GM23338 (cell line): Measurements from ENCODE around the gene GALNT13. TPM values are rescaled to one million over a fixed set of nuclear protein-coding genes. Genes with fewer than 3 reads are reported as not detected.

Source experiments
- ATAC-seq: fragments of 200-7000 bp; cut with Tn5 transposase; 3 replicates; pipeline ENCODE4 v1.9.1; 2020
- DNase-seq: peaks from one replicate; pipeline ENCODE4 v3.0.0-alpha.2; 2015; ENCODE audit warnings: low spot score
- H2AFZ ChIP-seq: fragments of 200-600 bp; sonication (generic); 2 replicates; pipeline ENCODE4 v1.8.0; 2016; ENCODE audit warnings: antibody characterized with exemption, mild to moderate bottlenecking, moderate library complexity
- H3F3A ChIP-seq: fragments of 200-600 bp; sonication (generic); replicated peaks from 2 replicates; pipeline ENCODE4 v1.8.0; 2017; ENCODE audit warnings: antibody characterized with exemption, mixed run types, low read depth
- H3K27ac ChIP-seq: fragments of 200-600 bp; sonication (generic); 2 replicates; pipeline ENCODE4 v1.6.1; 2016; ENCODE audit warnings: low read depth
- H3K27me3 ChIP-seq: fragments of 200-600 bp; sonication (generic); 2 replicates; pipeline ENCODE4 v1.8.0; 2016; ENCODE audit warnings: mild to moderate bottlenecking, mixed run types, moderate library complexity; ENCODE audit not compliant: insufficient read depth
- H3K36me3 ChIP-seq: fragments of 200-600 bp; sonication (generic); 2 replicates; pipeline ENCODE4 v1.8.0; 2016; ENCODE audit warnings: mild to moderate bottlenecking; ENCODE audit not compliant: insufficient read depth
- H3K4me1 ChIP-seq: fragments of 200-600 bp; sonication (generic); 2 replicates; pipeline ENCODE4 v1.8.0; 2016; ENCODE audit warnings: mild to moderate bottlenecking, moderate library complexity; ENCODE audit not compliant: insufficient read depth
- H3K4me2 ChIP-seq: fragments of 200-600 bp; sonication (generic); 2 replicates; pipeline ENCODE4 v1.7.1; 2017; ENCODE audit warnings: mixed run types
- H3K4me3 ChIP-seq: fragments of 200-600 bp; sonication (generic); 2 replicates; pipeline ENCODE4 v1.6.1; 2016; ENCODE audit warnings: mixed run types
- H3K79me2 ChIP-seq: fragments of 200-600 bp; sonication (generic); replicated peaks from 2 replicates; pipeline ENCODE4 v1.8.0; 2017; ENCODE audit warnings: mild to moderate bottlenecking; ENCODE audit not compliant: insufficient read depth
- H3K9me2 ChIP-seq: fragments of 200-600 bp; sonication (generic); 2 replicates; pipeline ENCODE4 v1.8.0; 2017; ENCODE audit not compliant: insufficient read depth
- H4K20me1 ChIP-seq: fragments of 200-600 bp; sonication (generic); replicated peaks from 2 replicates; pipeline ENCODE4 v1.8.0; 2017; ENCODE audit warnings: mild to moderate bottlenecking; ENCODE audit not compliant: insufficient read depth
- H3K27ac Mint-ChIP-seq: 2 replicates; pipeline ENCODE4 v1.8.0; 2020; ENCODE audit warnings: inconsistent platforms, mild to moderate bottlenecking, moderate library complexity, mixed read lengths
- H3K27me3 Mint-ChIP-seq: 3 replicates; pipeline ENCODE4 v1.8.0; 2022; ENCODE audit warnings: low read depth, mild to moderate bottlenecking, moderate library complexity, mixed read lengths, inconsistent platforms; ENCODE audit not compliant: insufficient read depth, poor library complexity
- H3K36me3 Mint-ChIP-seq: 3 replicates; pipeline ENCODE4 v1.8.0; 2021; ENCODE audit warnings: low read depth, mild to moderate bottlenecking, inconsistent platforms, moderate library complexity, mixed read lengths
- H3K4me1 Mint-ChIP-seq: 3 replicates; pipeline ENCODE4 v1.8.0; 2020; ENCODE audit warnings: mild to moderate bottlenecking, inconsistent platforms, mixed read lengths
- H3K4me3 Mint-ChIP-seq: 3 replicates; pipeline ENCODE4 v1.8.0; 2021; ENCODE audit warnings: moderate library complexity, mild to moderate bottlenecking, inconsistent platforms, mixed read lengths
- H3K9me3 Mint-ChIP-seq: 3 replicates; pipeline ENCODE4 v1.8.0; 2020; ENCODE audit warnings: moderate library complexity, mild to moderate bottlenecking, inconsistent platforms, mixed read lengths
- CTCF ChIP-seq, 2 experiments: fragments of 200-600 bp in 1 of 2; sonication (generic) in 1 of 2; conservative IDR thresholded peaks; 2 replicates each; pipeline versions ENCODE4 v1.5.1 to v1.6.1; 2016 to 2017; ENCODE audit warnings: antibody characterized with exemption in 2 of 2, low read depth in 2 of 2, mild to moderate bottlenecking in 2 of 2, moderate library complexity in 1 of 2
- EZH2phosphoT487 ChIP-seq: fragments of 200-600 bp; sonication (generic); IDR thresholded peaks from one replicate; pipeline ENCODE4 v1.8.1; 2018; ENCODE audit warnings: antibody characterized with exemption; ENCODE audit not compliant: unreplicated experiment
- JUNB ChIP-seq: IDR thresholded peaks from one replicate; pipeline ENCODE4 v1.6.1; 2016; ENCODE audit warnings: antibody characterized with exemption; ENCODE audit not compliant: unreplicated experiment
- REST ChIP-seq: IDR thresholded peaks from one replicate; pipeline ENCODE4 v1.6.1; 2018; ENCODE audit warnings: antibody characterized with exemption; ENCODE audit not compliant: unreplicated experiment
- STAT1 ChIP-seq: IDR thresholded peaks from one replicate; pipeline ENCODE4 v1.6.1; 2016; ENCODE audit warnings: antibody characterized with exemption; ENCODE audit not compliant: unreplicated experiment
- ZNF114 ChIP-seq: fragments of 250-450 bp; sonication (Bioruptor Pico); IDR thresholded peaks from 2 replicates; pipeline ENCODE4 v1.5.0; 2020; ENCODE audit warnings: mild to moderate bottlenecking, moderate library complexity
- polyA plus RNA-seq: library from polyadenylated mRNA; unstranded; fragments of >200 nt; fragmentation: Nextera tagmentation; extraction: Ambion mirVana; gene quantifications from 2 replicates; pipeline ENCODE4 v1.2.1, GENCODE V29; 2016
- total RNA-seq: library from RNA; depleted of rRNA; stranded (reverse); fragments of >200 nt; shearing (Covaris generic); gene quantifications from 2 replicates; pipeline ENCODE4 v1.2.3, GENCODE V29; 2014

The GALNT13 gene
- total and polyA plus RNA-seq, 2 experiments from 2014 or later, result 3.5 to 5.2 TPM

DNA sequence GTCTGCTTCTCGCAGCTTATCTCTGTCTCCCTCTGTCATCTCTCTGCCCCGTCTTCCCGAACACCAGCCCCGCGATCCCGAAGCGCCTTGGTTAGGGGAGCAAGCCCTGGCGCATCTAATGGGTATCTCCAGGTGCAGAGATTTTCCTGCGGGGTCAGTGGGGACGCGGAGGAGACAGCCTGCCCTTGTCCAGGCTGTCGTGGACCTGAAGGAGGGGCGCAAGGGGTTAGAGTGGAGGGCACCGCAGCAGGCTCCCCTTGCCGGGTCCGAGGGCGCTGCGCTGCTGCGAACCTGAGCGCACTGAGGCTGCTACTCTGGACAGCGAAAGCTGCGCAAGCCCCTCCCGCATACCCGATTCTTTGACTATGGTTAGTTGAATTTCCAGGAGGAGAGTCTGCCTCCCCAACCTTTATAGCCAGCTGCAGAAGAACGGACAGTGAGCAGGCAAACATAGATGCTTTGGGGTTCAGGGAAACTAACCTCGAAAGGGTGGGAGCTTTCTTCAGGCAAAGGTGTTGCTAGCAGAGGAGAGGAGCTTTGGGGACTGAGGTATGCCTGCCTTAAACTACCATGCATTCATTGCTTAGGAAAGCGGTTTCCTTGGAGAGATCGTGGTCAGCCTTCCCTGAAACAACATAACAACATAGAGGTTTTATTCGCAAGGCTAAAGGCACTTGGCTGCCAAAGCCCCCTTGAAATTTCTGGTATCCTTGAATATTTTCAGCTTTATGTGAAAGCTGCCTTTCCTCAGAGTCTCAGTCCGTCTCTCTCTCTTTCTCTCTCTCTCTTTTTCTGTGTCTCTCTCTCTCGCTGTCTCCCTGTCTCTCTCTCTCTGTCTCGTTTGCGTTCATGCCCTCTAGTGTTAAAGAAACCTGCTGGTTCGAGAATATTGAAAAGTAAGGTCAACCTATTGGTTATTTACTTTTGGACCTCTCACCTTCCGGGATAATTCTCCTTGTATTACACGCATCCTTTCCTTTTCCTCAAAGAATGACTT, 1.6 kb downstream of the GALNT13 start:
- Histone ChIP-seq H3F3A (no peaks in the 10 kb centered on the region), H4K20me1 (peaks cover 12% of the 10 kb centered on the region; the same call in 1 of the 2 replicates), H3K27me3 (peaks cover 26% of the 10 kb centered on the region), H3K36me3 (no peaks in the 10 kb centered on the region), H2AFZ (no peak overlapping the region), H3K4me2 (peak overlapping the region; percentile 79), H3K4me3 (peak overlapping the region; percentile 57), H3K4me1 (0 out of 2 replicates have a peak, but pooled peaks cover 8% of the 10 kb centered on the region), H3K9me2 (no peaks in the 10 kb centered on the region), H3K27ac (no peak overlapping the region), H3K79me2 (0 out of 2 replicates have a peak, but pooled peaks cover 5% of the 10 kb centered on the region)
- ATAC-seq (peak; percentile 48), DNase-seq (peak; percentile 43)
- Mint-ChIP-seq H3K9me3 (peaks cover 4% of the 10 kb centered on the region; the same call in 1 of the 3 replicates), H3K27ac (no peak overlapping the region), H3K36me3 (no peaks in the 10 kb centered on the region; the same call in 2 of the 3 replicates), H3K4me3 (peak overlapping the region; percentile 81), H3K27me3 (peaks cover 24% of the 10 kb centered on the region), H3K4me1 (peaks cover 19% of the 10 kb centered on the region)
- TF ChIP-seq CTCF (conservative IDR thresholded peaks at IDR 0.05; ENCODE audit: low read depth in 2 of 2) (no peak), REST (peak; percentile 58)

GRCh38 chr2:153875801-153876466, 4.2 kb downstream of the GALNT13 start:
- ATAC-seq, result no peak
- Histone ChIP-seq H3F3A (no peaks in the 10 kb centered on the region), H3K4me3 (no peak overlapping the region)
- no peak for TF ChIP-seq ZNF114 (CRISPR knock-in tag)
- no peak for TF ChIP-seq REST
- no peak for TF ChIP-seq EZH2phosphoT487
- no peak for TF ChIP-seq STAT1
- no peak for TF ChIP-seq JUNB

More at GRCh38 chr2:153875801-153876466, 4.2 kb downstream of the GALNT13 start:
- no peak overlapping the region for H2AFZ ChIP-seq
- H3K4me2 ChIP-seq, result no peak overlapping the region
- 0 out of 2 replicates have a peak, but pooled peaks cover 5% of the 10 kb centered on the region for H3K79me2 ChIP-seq
- H3K4me1 ChIP-seq, result 0 out of 2 replicates have a peak, but pooled peaks cover 8% of the 10 kb centered on the region
- Mint-ChIP-seq H3K9me3 (peaks cover 4% of the 10 kb centered on the region; the same call in 1 of the 3 replicates), H3K4me3 (no peak overlapping the region), H3K27me3 (peaks cover 24% of the 10 kb centered on the region), H3K36me3 (no peaks in the 10 kb centered on the region; the same call in 2 of the 3 replicates), H3K4me1 (peaks cover 16% of the 10 kb centered on the region), H3K27ac (no peak overlapping the region)
- no peaks in the 10 kb centered on the region for H3K36me3 ChIP-seq
- DNase-seq, result no peak
- H3K27me3 ChIP-seq, result peaks cover 26% of the 10 kb centered on the region
- H4K20me1 ChIP-seq, result peaks cover 12% of the 10 kb centered on the region
- H3K27ac ChIP-seq, result no peak overlapping the region
- no peaks in the 10 kb centered on the region for H3K9me2 ChIP-seq
